ENCODE data around the gene INHBC.

The INHBC gene

GRCh38 chr12:57462912-57463253, 28.3 kb downstream of the INHBC start:
- no peak overlapping the region for H3K4me3 ChIP-seq (ENCODE audit: low read depth, low read length)
- TF ChIP-seq, protein P1, sequence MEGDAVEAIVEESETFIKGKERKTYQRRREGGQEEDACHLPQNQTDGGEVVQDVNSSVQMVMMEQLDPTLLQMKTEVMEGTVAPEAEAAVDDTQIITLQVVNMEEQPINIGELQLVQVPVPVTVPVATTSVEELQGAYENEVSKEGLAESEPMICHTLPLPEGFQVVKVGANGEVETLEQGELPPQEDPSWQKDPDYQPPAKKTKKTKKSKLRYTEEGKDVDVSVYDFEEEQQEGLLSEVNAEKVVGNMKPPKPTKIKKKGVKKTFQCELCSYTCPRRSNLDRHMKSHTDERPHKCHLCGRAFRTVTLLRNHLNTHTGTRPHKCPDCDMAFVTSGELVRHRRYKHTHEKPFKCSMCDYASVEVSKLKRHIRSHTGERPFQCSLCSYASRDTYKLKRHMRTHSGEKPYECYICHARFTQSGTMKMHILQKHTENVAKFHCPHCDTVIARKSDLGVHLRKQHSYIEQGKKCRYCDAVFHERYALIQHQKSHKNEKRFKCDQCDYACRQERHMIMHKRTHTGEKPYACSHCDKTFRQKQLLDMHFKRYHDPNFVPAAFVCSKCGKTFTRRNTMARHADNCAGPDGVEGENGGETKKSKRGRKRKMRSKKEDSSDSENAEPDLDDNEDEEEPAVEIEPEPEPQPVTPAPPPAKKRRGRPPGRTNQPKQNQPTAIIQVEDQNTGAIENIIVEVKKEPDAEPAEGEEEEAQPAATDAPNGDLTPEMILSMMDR (IDR thresholded peaks at IDR 0.05; ENCODE audit: control insufficient read depth, extremely low read depth, insufficient read depth) = no peak
- no peak for DNase-seq (ENCODE audit: low read depth)

DNA sequence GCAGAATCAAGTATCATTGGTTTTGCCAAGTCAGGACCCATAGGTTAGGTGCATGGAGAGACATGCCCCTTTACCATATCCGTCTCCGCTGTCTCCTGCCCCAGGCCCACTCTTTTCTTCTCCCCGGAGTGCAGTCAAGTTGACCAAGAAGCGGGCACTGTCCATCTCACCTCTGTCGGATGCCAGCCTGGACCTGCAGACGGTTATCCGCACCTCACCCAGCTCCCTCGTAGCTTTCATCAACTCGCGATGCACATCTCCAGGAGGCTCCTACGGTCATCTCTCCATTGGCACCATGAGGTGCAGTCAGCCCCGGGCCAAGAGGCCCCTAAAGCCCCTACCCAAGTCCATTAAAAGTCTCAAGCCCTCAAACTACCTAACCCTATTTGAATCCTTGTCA, 30.0 kb downstream of the INHBC start:
- TF ChIP-seq, protein P1 (IDR thresholded peaks at IDR 0.05; ENCODE audit: control insufficient read depth, extremely low read depth, insufficient read depth) = no peak
- DNase-seq (ENCODE audit: low read depth) = no peak
- no peak overlapping the region for H3K4me3 ChIP-seq (ENCODE audit: low read depth, low read length)

GRCh38 chr12:57465030-57465746, 30.6 kb downstream of the INHBC start:
- TF ChIP-seq, protein P1 (IDR thresholded peaks at IDR 0.05; ENCODE audit: control insufficient read depth, extremely low read depth, insufficient read depth) = no peak
- H3K4me3 ChIP-seq (ENCODE audit: low read depth, low read length) = no peak overlapping the region
- DNase-seq (ENCODE audit: low read depth) = no peak

DNA sequence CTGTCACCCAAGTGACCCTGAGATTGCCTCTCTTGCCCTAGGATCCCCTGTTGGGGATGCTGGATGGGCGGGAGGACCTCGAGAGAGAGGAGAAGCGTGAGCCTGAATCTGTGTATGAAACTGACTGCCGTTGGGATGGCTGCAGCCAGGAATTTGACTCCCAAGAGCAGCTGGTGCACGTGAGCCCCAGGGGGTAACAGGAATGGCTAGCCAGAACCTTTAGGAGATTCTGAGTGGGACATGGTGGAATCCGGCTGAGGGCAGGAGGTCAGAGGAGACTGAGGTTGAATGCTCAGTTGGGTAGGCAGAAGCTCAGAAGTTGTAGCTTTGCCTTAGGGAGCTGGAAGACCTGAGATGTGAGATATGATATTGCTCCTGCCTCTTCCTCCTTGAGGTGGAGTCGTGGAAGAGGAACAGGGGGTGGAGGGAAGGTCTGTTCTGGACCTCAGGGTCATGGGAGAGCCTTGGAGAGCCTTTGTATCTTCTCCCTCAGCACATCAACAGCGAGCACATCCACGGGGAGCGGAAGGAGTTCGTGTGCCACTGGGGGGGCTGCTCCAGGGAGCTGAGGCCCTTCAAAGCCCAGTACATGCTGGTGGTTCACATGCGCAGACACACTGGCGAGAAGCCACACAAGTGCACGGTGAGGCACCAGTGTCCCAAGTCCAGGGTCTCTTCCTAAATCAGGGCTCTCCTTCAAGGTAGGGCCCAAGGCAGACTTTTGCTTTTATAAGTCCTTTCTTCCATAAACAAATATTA, 31.3 kb downstream of the INHBC start:
- no peak overlapping the region for H3K4me3 ChIP-seq (ENCODE audit: low read depth, low read length)
- TF ChIP-seq, protein P1 (IDR thresholded peaks at IDR 0.05; ENCODE audit: control insufficient read depth, extremely low read depth, insufficient read depth) = no peak
- DNase-seq (ENCODE audit: low read depth) = no peak

- TF ChIP-seq, protein P1 (IDR thresholded peaks at IDR 0.05; ENCODE audit: control insufficient read depth, extremely low read depth, insufficient read depth) = no peak
These were observed 32.8 kb downstream of the INHBC start for GRCh38 chr12:57467212-57467874.

GRCh38 chr12:57467915-57468314, 33.3 kb downstream of the INHBC start:
- DNase-seq (ENCODE audit: low read depth) = no peak
- H3K4me3 ChIP-seq (ENCODE audit: low read depth, low read length) = no peak overlapping the region
- TF ChIP-seq, protein P1 (IDR thresholded peaks at IDR 0.05; ENCODE audit: control insufficient read depth, extremely low read depth, insufficient read depth) = no peak

More at GRCh38 chr12:57467212-57467874, 32.8 kb downstream of the INHBC start:
- no peak for DNase-seq (ENCODE audit: low read depth)
- no peak overlapping the region for H3K4me3 ChIP-seq (ENCODE audit: low read depth, low read length)
